Iris pigment epithelial cell (primary cell): ENCODE measurements around the gene ZNF638.
A peak's percentile ranks its signal among the peaks of the same experiment; 100 is the strongest.
"Not testable (repeated sequence)": the region's sequence is repeated elsewhere in the genome, so short reads cannot be mapped to it uniquely, and the experiment has no call there.

Experiments used
- DNase-seq: peaks from one replicate; pipeline ENCODE4 v3.0.0-alpha.2; 2011; ENCODE audit warnings: low read depth

ZNF638 gene

DNA sequence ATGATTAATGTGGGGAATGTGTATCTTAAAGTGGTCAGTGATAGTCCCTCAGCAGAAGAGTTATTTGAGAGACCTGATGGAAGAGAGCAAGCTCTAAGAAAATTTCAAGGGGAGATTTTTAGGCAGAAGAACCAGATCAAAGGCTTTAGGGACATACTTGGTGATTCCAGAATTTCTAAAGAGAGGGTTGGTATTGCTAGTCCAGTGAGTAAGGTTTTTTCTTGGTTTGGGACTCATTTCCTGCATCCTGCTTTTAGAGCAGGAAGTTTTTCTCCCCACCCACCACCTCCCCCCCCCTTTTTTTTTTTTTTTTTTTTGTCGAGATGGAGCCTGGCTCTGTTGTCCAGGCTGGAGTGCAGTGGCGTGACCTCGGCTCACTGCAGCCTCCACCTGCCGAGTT is 79.1 kb downstream of the ZNF638 start:
- no peak for DNase-seq

DNA sequence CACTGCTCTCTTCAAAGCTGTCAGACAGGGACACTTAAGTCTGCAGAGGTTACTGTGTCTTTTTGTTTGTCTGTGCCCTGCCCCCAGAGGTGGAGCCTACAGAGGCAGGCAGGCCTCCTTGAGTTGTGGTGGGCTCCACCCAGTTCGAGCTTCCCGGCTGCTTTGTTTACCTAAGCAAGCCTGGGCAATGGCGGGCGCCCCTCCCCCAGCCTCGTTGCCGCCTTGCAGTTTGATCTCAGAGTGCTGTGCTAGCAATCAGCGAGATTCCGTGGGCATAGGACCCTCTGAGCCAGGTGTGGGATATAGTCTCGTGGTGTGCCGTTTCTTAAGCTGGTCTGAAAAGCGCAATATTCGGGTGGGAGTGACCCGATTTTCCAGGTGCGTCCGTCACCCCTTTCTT is 85.3 kb downstream of the ZNF638 start:
- not testable (repeated sequence) for DNase-seq

DNA sequence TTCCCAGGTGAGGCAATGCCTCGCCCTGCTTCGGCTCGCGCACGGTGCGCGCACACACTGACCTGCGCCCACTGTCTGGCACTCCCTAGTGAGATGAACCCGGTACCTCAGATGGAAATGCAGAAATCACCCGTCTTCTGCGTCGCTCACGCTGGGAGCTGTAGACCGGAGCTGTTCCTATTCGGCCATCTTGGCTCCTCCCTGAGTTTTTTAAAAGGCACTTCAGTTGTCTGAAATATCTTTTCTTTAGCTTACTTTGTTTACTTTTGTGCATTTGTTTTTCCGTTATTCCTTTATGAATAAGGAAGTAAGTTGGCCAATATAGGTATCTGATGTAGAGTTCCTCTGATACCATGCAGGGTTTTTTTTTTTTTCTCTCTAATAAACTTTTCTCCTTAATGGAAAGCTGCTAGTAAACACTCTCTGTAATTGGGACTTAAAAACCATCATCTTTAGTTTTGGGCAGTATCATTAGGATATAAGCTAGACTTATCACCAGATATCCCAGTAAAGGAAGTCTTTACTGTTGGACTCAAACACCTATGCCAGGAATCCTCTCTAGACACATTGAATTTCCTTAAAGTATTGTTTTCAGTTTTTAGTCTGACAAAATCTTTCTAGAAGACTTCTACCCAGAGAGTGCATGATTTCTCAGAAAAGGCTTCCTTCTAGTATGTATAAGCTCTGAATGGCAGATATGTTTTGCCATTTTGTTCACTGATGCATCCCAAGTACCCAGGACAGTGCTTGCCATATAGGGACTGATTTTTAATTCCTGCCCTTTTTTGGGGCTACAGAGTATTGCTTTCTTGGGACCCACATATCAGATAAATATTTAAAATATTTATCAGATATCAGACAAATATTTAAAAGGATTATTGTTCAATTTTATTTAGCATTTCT is 86.0 kb downstream of the ZNF638 start:
- no peak for DNase-seq

DNA sequence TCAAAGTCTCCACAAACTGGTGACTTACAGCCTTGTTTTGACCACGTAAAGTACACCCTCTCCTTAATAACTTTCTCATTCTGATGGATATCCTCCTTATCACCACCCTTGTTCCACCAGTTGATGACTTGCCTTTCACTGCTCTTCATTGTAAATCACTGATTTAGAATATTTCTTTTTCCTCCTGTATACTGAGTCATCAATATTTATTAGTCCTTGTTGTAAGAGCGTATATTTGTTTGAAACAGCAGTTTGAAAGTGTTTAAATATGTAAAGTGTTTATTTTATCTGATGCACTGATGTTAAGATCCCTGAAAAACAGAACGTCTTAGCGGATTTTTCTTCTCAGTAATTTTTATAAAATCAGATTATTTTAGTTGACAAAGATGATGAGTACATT is 87.6 kb downstream of the ZNF638 start:
- no peak for DNase-seq

DNA sequence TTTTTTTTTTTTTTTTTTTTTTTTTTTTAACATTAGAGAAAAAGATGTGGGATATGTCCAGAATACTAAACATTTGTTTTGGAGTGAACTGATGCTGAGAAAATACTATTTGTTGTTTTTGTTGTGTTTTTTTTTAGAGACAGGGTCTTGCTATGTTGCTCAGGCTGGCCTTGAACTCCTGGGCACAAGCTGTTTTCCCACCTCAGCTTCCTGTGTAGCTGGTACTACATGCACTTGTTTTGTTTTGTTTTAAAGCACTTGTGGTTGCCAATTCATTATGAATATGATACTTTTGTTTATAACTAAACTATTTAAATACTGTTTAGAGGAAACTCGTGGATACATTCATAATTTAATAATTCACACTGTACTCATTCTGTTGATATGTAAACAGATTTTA is 88.4 kb downstream of the ZNF638 start:
- DNase-seq, result no peak

DNA sequence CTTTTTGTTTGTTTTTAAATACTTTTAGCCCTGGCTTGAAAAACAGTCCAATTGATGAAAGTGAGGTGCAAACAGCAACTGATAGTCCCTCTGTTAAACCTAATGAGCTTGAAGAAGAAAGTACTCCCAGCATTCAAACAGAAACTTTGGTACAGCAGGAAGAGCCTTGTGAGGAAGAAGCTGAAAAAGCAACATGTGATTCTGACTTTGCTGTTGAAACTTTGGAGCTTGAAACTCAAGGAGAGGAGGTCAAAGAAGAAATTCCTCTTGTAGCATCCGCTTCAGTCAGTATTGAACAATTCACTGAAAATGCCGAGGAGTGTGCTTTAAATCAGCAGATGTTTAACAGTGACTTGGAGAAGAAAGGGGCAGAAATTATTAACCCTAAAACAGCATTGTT is 91.2 kb downstream of the ZNF638 start:
- DNase-seq, result no peak

DNA sequence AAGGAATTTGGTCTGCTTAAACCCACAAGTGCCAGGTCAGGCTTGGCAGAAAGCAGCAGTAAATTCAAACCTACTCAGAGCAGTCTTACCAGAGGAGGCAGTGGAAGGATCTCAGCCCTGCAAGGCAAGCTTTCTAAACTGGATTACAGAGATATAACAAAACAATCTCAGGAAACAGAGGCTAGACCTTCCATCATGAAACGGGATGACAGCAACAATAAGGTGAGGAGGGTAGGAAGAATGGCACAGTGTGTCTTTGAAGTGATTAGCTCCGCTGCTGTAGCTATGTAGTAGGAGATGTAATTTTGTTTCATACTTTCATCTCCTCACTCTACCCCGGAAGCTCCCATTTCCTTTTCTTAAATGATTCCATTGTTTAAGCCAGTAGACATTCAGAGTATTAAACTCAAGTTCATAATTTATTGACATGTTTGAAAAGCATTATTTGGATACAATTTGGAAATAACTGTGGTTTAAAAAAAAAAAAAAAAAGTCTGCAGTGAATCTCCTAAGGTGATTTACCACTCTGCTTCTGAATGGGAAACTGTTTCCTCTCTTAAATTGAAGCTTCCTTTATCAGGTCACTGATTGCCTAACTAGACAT is 92.3 kb downstream of the ZNF638 start:
- no peak for DNase-seq

DNA sequence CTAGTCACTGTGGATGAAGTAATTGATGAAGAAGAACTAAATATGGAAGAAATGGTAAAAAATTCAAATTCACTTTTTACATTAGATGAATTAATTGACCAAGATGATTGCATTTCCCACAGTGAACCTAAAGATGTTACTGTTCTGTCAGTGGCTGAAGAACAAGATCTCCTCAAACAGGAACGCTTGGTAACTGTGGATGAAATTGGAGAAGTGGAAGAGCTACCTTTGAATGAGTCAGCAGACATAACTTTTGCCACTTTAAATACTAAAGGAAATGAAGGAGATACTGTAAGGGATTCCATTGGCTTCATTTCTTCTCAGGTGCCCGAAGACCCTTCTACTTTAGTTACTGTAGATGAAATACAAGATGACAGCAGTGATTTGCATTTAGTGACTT is 95.1 kb downstream of the ZNF638 start:
- DNase-seq, result peak; percentile 17

DNA sequence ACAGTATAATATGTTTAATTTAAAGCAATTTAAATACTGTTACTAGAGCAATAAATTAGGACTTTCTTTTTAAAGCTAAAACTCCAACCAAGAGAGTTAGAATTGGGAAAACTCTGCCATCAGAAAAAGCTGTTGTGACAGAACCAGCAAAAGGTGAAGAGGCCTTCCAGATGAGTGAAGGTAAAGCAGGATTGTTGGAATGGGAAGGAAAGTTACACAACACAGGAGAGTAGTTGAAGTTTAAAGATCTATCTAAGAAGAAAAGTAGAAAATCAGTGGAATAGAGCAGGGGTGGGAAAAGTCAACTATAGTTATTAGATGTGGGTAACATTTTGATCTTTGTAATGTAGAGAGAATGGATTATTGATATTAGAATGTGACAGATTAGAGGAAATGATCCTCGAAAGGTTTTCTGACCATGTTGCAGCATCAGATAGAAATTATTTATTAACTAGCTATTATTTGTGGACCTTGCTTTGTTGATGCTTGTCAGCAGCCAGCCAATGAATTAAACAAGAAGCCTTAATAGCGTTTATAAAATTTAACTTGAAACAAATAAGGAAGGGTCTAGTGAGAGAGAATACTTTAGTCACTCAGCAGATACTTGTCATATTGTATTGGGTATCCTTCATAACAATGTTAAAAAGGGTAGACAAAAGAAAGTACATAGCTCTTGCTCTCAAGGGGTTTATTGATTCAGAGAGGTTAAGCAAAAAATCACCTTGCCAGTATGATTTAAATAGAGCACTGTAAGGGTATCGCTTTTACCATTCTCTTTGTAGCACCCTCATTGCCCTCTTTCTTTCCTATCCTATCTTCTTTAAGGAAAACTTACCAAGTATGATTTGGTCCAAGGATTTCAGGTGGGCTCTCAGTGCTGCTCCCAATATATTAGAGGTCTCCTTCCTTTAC is 97.1 kb downstream of the ZNF638 start:
- no peak for DNase-seq

DNA sequence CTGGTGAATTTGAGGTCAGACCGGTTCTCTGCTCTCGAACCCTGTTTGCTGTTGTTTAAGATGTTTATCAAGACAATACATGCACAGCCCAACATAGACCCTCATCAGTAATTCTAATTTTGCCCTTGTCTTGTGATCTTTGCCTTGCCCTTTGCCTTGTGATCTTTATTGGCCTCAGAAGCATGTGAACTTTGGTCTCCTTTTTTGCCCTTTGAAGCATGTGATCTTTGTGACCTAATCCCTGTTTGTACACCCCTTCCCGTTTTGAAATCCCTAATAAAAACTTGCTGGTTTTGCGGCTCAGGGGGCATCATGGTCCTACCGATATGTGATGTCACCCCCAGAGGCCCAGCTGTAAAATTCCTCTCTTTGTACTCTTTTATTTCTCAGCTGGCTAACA is 113.6 kb downstream of the ZNF638 start:
- not testable (repeated sequence) for DNase-seq

DNA sequence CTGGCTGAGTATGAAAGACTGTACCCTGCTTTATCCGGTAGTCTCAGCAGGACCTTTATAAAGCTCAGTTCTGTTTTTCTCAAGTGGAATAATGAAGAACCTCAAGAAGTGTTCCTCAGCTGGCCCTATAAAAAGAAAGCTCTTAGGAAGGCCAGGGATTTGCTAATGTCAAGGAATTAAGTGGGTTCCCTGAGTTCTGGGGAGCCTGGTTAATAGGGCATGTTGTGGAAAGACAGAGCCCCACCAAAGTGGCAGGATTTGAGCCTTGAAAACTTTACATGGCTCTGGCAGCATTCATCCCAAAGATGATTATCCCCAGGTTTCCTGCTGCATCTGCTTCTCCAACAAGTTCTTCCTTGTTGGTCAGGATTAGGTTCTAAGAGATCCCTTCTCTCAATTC is 114.9 kb downstream of the ZNF638 start:
- no peak for DNase-seq

DNA sequence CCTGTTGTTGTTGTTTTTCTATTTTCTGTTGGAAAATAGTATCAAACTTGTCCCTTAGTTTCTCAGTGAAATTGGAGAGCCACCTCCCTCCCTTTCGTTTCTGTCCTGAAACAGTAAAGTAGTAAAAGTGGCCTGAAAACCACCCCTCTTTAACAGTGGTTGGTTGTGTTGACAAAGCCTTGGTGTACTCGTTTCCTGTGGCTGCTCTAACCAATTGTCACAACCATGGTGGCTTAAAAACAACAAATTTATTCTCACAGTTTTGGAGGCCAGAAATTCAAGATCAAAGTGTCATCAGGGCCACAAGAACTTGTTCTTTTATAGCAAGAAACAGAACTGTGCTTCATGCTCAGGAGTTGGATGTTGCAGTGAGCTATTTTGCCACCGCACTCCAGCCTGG is 117.8 kb downstream of the ZNF638 start:
- no peak for DNase-seq

DNA sequence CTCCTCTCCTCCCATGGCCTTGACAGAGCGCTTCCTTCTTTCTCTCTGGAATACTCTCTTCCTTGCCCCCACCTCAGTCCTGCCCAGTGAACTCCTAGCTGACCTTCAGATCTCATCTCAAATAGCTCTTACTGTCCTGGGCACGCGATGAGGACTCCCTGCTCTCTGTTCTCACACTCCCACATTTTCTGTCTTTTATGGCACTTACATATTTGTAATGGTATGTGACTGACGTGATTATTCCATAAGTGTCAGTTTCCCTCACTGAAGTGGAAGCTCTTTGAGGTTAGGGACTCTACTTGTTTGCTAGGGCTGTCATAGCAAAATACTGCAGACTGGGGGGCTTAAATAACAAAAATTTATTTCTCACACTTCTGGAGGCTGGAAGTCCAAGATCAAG is 120.1 kb downstream of the ZNF638 start:
- no peak for DNase-seq

DNA sequence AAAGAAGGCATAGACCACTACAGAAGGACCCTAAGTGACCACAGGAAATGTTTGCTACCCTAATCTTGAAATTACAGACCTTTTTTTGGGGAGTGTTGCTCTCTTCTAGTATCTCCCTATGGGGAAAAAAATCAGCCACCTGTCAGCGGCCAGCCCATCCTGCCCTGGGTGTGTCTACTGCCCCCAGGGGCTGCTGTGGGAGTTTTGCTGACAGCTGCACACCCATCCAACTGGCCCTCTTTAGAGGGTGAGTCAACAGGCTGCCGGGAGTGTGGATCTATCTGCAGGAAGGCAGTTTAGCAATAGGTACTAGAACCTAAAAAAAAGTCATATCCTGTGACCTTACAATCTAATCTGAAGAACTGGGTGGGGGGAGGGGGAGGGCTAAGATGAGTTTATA is 121.0 kb downstream of the ZNF638 start:
- DNase-seq, result peak; percentile 77

DNA sequence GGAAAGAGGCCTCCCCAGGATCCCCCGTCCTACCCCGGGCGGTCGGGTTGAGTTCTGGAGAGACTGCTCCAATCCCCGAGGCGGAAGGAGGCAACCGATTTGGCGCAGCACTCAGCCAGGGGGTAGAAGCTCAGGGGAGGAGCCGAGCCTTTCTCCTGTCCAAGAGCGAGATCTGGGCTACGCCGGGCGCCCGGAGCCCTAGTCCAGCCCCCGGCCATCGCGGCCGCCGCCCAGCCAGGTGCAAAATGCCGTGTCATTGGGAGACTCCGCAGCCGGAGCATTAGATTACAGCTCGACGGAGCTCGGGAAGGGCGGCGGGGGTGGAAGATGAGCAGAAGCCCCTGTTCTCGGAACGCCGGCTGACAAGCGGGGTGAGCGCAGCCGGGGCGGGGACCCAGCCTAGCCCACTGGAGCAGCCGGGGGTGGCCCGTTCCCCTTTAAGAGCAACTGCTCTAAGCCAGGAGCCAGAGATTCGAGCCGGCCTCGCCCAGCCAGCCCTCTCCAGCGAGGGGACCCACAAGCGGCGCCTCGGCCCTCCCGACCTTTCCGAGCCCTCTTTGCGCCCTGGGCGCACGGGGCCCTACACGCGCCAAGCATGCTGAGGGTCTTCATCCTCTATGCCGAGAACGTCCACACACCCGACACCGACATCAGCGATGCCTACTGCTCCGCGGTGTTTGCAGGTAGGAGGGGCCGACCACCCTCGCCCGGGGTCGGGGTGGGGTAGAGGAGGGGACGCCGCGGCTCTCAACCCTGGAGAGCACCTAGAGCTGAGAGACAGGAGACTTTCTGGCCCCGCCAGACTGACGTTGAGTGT is 122.0 kb downstream of the ZNF638 start, which contains the start of gene DYSF:
DYSF (plus strand) TSS at position 158 of the 817 bp plus-strand sequence.
- peak; percentile 48 for DNase-seq

DNA sequence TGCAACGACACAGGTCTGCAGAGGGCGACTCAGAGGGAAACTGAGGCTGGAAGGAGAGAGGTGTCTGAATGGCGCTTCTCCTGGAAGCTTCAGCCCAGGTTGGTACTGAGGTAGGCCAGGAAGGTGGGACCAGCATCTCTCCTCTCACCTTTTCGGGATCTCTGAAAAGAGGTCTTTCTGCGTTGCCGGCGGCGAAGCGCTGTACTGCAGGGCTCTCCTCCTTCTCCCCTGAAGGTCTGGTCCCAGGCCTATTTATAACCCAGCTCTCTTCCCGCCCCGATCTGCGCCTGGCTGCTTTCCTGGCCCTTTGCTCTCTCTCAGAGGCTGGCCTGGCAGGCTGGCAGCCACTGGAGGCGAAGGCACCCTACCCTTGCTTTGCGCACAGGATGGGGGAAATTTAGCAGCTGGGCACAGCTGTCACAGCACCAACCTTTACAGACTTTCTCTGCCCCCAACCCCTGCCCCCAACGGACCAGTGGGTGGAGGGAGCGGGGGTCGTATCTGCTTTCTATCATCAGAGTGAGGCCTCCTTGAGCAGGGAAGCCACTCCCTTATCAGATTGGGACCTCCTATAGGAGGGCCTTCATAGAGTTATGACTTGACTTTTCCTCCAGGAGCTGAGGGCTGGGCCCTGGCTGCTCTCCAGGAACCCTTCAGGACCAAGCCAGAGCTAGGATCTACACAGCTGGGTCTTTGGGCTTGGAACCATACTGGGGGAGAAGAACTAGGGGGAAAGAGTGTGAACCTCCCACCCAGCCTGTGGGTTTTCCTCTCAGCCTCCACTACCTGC is 122.8 kb downstream of the ZNF638 start:
- DNase-seq, result no peak

DNA sequence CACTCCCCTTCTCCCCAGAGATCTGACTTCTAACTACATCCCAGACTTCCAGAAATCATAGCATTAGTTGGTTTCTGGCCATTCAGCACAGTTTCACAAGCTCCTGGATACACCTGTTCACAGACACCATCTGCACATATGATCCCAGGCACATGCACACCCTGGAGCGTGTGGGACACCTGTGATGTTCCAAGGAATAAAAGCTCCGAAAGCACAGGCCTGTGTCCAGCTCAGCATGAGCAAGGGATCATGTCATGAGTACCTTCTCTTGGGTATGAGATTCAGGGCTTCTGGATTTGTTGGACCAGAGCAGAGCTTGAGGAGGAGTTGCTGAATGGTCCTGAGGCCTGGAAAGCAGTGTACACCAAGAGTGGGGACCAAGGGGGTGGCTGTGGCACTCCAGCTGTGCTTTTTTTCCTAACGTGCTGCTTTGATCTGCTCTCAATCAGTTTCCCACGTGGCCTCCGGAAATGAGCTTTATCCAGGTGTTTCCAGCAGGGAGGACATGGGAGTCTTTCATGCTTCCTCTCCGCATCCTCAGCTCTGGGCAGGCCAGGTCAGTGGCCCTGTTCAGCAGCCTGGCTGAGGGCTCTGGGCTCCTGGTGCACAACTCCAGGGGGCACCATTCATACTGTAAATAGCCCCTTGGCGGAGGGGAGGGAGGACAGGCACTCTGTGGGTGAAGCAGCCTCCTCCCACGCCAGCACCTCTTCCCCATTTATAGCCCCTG is 123.6 kb downstream of the ZNF638 start:
- no peak for DNase-seq

DNA sequence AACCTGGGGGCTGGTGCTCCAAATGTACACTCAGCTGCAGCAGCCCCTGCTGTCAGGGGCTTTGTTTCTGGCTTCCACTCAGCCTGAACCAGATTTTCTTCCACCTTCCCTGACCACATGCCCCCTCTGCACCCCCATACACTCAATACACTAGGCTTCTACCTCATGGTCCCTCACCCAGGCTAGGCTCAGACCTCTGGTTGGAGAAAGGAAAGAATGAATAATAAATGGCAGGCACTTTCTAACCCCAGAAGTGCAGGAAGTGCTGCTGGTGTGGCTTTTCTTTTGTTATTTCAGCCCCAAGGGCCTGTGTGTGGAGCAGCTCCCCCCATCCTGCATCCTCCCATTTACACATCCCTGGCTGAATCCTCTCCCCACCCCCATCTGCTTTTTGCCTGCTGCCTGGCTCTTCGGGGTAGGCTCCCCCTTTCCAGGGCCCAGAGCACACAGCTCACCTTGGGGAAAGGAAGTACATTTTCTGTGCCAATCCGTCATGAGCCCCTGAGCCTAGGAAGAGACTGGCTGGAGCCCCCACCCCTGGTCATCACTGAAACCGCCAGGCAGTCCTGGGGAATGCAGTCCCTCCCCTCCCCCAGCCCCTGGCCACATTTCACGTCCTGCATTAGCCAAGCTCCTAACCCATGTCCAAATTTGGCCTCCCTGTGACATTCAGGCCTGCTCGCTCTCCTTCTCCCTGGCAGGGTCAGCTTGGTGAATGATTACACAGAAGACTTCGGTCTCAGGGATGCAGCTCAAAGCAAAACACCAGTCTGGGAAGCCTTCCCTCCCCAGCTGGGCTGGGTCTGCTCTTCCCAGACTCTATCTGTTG is 124.4 kb downstream of the ZNF638 start:
- no peak for DNase-seq

DNA sequence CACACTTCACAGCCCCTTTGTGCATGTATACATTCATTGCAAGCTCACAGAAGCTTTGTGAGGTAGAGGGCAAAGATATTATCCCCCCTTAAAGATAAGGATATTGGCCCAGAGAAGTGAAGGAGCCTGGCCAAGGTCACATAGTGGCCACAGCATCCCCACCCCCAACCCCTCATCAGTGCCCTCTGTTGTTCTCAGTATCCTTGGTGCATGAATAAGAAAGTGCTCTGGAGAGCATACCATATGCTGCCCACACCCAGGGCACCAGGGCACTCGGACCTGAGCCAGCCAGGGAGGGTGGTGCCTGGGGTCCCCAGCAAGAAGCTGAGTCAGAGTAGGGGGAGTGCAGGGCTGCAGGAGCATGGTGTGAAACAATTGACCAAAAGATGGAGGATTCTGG is 125.0 kb downstream of the ZNF638 start:
- no peak for DNase-seq
